Measurements from ENCODE around the gene SNX3.
A peak's percentile ranks its signal among the peaks of the same experiment; 100 is the strongest.
"Not testable (repeated sequence)": the region's sequence is repeated elsewhere in the genome, so short reads cannot be mapped to it uniquely, and the experiment has no call there.

The SNX3 gene

GRCh38 chr6:108260809-108261569 is at the start of gene SNX3:
TSS of gene SNX3 (minus strand) at chr6:108261040. CDS start at chr6:108260921, 119 bp downstream.
- DNase-seq = peak; percentile 90

- DNase-seq = no peak
Observed at GRCh38 chr6:108309844-108310243, 49.0 kb upstream of the SNX3 start.

- DNase-seq = not testable (repeated sequence)
Observed at GRCh38 chr6:108308641-108309040, 47.8 kb upstream of the SNX3 start.

GRCh38 chr6:108304646-108305045 is 43.8 kb upstream of the SNX3 start:
- no peak for DNase-seq

- no peak for DNase-seq
Observed at GRCh38 chr6:108302386-108302785, 41.5 kb upstream of the SNX3 start.

- DNase-seq = no peak
Observed at GRCh38 chr6:108295676-108296075, 34.8 kb upstream of the SNX3 start.

GRCh38 chr6:108294727-108295625 is 34.1 kb upstream of the SNX3 start, which contains the start of gene AFG1L:
TSS of gene AFG1L (plus strand) at chr6:108295054. CDS start at chr6:108295080, 26 bp downstream.
- DNase-seq = peak; percentile 87

- no peak for DNase-seq
Observed at GRCh38 chr6:108294297-108294726, 33.5 kb upstream of the SNX3 start.

GRCh38 chr6:108293527-108294296 is 32.9 kb upstream of the SNX3 start:
- DNase-seq = no peak

- DNase-seq = not testable (repeated sequence)
Observed at GRCh38 chr6:108292561-108292960, 31.7 kb upstream of the SNX3 start.

- no peak for DNase-seq
Observed at GRCh38 chr6:108291091-108291490, 30.3 kb upstream of the SNX3 start.

GRCh38 chr6:108288742-108289141 is 27.9 kb upstream of the SNX3 start:
- DNase-seq = no peak

- DNase-seq = no peak
Observed at GRCh38 chr6:108287373-108287772, 26.5 kb upstream of the SNX3 start.

GRCh38 chr6:108286366-108286765 is 25.5 kb upstream of the SNX3 start:
- no peak for DNase-seq

- DNase-seq = no peak
Observed at GRCh38 chr6:108285381-108285780, 24.5 kb upstream of the SNX3 start.

- DNase-seq = no peak
Observed at GRCh38 chr6:108277831-108278230, 17.0 kb upstream of the SNX3 start.

- no peak for DNase-seq
Observed at GRCh38 chr6:108277295-108277694, 16.5 kb upstream of the SNX3 start.

- no peak for DNase-seq
Observed at GRCh38 chr6:108275976-108276375, 15.1 kb upstream of the SNX3 start.

- DNase-seq = no peak
Observed at GRCh38 chr6:108274546-108274945, 13.7 kb upstream of the SNX3 start.

- not testable (repeated sequence) for DNase-seq
Observed at GRCh38 chr6:108269955-108270354, 9.1 kb upstream of the SNX3 start.

- DNase-seq = no peak
Observed at GRCh38 chr6:108268845-108269244, 8.0 kb upstream of the SNX3 start.

- no peak for DNase-seq
Observed at GRCh38 chr6:108263371-108263770, 2.5 kb upstream of the SNX3 start.

Measured in CD4-positive, alpha-beta T cell treated with Interleukin-17A for 4 hours (primary cell).